MM.1S (cell line): ENCODE measurements around the gene KDM4F.

Source experiments
- CTCF ChIP-seq: fragments of 300-600 bp; sonication (generic); IDR thresholded peaks from 2 replicates; pipeline ENCODE4 v1.5.1; 2016; ENCODE audit warnings: antibody characterized with exemption, low read length, mixed read lengths
- EZH2 ChIP-seq: fragments of 300-600 bp; sonication (generic); optimal IDR thresholded peaks from 2 replicates; pipeline ENCODE3; 2017; ENCODE audit warnings: low read depth, mild to moderate bottlenecking, antibody characterized with exemption, low read length, mixed read lengths

- TF ChIP-seq EZH2 (no peak), CTCF (no peak)
Measured at GRCh38 chr11:95098826-95099225, 49.6 kb downstream of the KDM4F start.
